ENCODE results near the gene KLHL6.

The KLHL6 gene

GRCh38 chr3:183587336-183587735 is 31.8 kb upstream of the KLHL6 start:
- no peak for DNase-seq (ENCODE audit: low spot score)
- in situ Hi-C loops (cut with MboI; ENCODE audit: low pct_unique_long_range_greater_than_20kb, low sequenced_read_pairs, unreplicated experiment) = no loop called here
- TF ChIP-seq CTCF (IDR thresholded peaks at IDR 0.05; ENCODE audit: extremely low read depth, insufficient read depth, missing control alignments) = no peak

- TF ChIP-seq CTCF (IDR thresholded peaks at IDR 0.05; ENCODE audit: extremely low read depth, insufficient read depth, missing control alignments) = no peak
- in situ Hi-C loops (cut with MboI; ENCODE audit: low pct_unique_long_range_greater_than_20kb, low sequenced_read_pairs, unreplicated experiment) = no loop called here
- DNase-seq (ENCODE audit: low spot score) = no peak
These were observed 31.0 kb upstream of the KLHL6 start for GRCh38 chr3:183586477-183586876.

GRCh38 chr3:183584914-183585280 is 29.4 kb upstream of the KLHL6 start:
- in situ Hi-C loops (cut with MboI; ENCODE audit: low pct_unique_long_range_greater_than_20kb, low sequenced_read_pairs, unreplicated experiment) = no loop called here
- no peak for DNase-seq (ENCODE audit: low spot score)
- no peak for TF ChIP-seq CTCF (IDR thresholded peaks at IDR 0.05; ENCODE audit: extremely low read depth, insufficient read depth, missing control alignments)

GRCh38 chr3:183584246-183584913 is 28.9 kb upstream of the KLHL6 start:
- in situ Hi-C loops (cut with MboI; ENCODE audit: low pct_unique_long_range_greater_than_20kb, low sequenced_read_pairs, unreplicated experiment) = no loop called here
- no peak for DNase-seq (ENCODE audit: low spot score)

GRCh38 chr3:183583331-183584245 is 28.1 kb upstream of the KLHL6 start:
- in situ Hi-C loops (cut with MboI; ENCODE audit: low pct_unique_long_range_greater_than_20kb, low sequenced_read_pairs, unreplicated experiment) = no loop called here
- DNase-seq (ENCODE audit: low spot score) = no peak
- TF ChIP-seq CTCF (IDR thresholded peaks at IDR 0.05; ENCODE audit: extremely low read depth, insufficient read depth, missing control alignments) = no peak

More at GRCh38 chr3:183584246-183584913, 28.9 kb upstream of the KLHL6 start:
- no peak for TF ChIP-seq CTCF (IDR thresholded peaks at IDR 0.05; ENCODE audit: extremely low read depth, insufficient read depth, missing control alignments)

- TF ChIP-seq CTCF (IDR thresholded peaks at IDR 0.05; ENCODE audit: extremely low read depth, insufficient read depth, missing control alignments) = no peak
- no peak for DNase-seq (ENCODE audit: low spot score)
- in situ Hi-C loops (cut with MboI; ENCODE audit: low pct_unique_long_range_greater_than_20kb, low sequenced_read_pairs, unreplicated experiment) = no loop called here
These were observed 26.7 kb upstream of the KLHL6 start for GRCh38 chr3:183582161-183582560.
